GM18868 (cell line): ENCODE results near the gene RTF2.
"Not testable (repeated sequence)": the region's sequence is repeated elsewhere in the genome, so short reads cannot be mapped to it uniquely, and the experiment has no call there.

Source experiments
- ATAC-seq: cut with Tn5 transposase; IDR thresholded peaks from one replicate; pipeline ENCODE4 v1.9.1; 2021; ENCODE audit warnings: mild to moderate bottlenecking, moderate library complexity; ENCODE audit not compliant: unreplicated experiment

Gene RTF2

GRCh38 chr20:56483970-56484369, 15.5 kb downstream of the RTF2 start:
- peak; percentile 67 for ATAC-seq

- ATAC-seq: no peak
Observed at GRCh38 chr20:56487216-56487615, 18.8 kb downstream of the RTF2 start.

- no peak for ATAC-seq
Observed at GRCh38 chr20:56488566-56488965, 20.1 kb downstream of the RTF2 start.

- ATAC-seq: no peak
Observed at GRCh38 chr20:56501116-56501515, 32.7 kb downstream of the RTF2 start.

DNA sequence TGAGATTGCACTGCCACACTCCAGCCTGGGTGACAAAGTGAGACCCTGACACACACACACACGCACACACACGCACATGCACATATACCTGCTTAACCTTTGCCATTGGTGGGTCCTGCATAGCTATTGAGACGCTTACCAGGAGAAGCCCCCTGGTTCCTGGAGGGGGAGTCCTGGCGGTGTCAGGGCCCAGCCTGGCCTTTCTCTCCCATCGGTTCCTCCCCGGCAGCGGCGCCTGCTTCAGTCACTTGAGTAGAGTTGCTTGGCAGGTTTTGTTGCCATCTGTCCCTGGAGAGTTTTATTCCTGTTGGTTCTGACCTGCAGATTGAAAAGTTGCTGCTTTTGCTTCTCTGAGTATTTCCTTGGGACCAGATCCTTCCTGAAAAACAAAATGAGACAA, 35.5 kb downstream of the RTF2 start:
- ATAC-seq: no peak

DNA sequence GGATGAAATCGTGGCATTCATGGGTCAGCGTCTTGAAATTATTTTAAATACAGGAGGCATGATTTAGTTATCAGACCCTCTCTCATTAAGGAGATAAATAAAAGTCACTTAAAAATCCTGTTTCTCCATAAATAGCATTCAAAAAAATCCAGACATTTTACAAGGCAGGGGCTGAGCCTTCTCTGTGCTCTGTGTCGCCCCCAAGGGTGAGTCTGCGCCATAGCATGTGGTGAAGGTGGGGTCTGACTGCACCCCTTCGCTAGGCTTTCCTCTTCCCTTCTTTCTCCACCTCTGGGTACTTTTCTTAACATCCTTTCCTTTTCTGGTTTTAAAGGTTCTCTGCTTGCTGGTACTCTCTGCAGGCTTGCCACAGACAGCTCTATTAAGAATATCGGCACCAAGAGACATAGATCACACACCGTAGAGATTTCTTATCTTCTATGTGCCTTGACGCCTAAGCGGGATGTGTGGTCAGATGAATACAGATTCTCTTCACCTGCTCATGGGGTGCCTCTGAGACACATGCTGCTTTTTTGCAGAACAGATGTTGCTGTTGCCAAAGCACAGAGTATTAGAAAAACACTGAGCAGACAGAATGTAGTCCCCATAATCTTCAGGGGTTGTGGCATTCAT, 36.1 kb downstream of the RTF2 start:
- ATAC-seq: no peak

GRCh38 chr20:56506103-56506502, 37.7 kb downstream of the RTF2 start:
- no peak for ATAC-seq

GRCh38 chr20:56511926-56512325, 43.5 kb downstream of the RTF2 start:
- no peak for ATAC-seq

GRCh38 chr20:56513161-56514150, 45.0 kb downstream of the RTF2 start:
- no peak for ATAC-seq

DNA sequence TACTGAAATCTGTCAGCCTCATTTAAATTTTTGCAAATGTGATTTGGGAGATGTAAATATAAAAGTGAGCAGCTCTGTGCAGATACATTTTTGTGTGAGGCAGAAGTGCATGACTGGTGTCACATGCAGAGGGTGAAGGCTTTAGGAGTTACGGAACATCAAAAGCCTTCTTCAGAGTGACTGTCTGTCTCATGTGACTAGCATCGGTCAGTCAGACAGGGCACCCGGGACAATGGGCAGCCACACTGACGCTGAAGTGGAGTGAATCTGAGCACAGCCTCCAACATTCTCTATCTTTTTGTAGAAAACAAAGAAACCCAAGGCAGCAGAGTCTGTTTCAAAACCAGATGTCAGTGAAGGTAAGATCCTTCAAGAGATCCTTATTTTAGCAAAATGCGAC, 48.2 kb downstream of the RTF2 start:
- ATAC-seq: no peak

DNA sequence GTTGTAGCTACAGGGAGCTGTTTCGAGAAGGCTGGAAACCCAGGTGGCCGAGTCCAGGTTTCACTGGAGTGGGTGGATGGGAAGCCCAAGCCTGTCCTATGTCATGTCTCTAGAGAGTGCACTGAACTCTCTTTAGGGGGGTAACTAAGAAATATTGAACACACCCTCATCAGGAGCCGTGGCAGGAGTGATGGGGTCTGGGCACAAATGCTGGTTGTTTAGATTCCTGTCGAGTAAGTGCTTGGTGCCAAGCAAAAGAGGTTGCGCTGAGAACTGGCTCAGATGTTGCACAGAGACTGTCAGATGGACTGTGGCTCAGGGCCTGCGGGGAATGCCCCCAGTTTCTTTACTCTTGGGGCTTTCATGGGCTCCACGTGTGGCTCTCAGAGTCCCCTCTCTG, 48.8 kb downstream of the RTF2 start:
- ATAC-seq: no peak

DNA sequence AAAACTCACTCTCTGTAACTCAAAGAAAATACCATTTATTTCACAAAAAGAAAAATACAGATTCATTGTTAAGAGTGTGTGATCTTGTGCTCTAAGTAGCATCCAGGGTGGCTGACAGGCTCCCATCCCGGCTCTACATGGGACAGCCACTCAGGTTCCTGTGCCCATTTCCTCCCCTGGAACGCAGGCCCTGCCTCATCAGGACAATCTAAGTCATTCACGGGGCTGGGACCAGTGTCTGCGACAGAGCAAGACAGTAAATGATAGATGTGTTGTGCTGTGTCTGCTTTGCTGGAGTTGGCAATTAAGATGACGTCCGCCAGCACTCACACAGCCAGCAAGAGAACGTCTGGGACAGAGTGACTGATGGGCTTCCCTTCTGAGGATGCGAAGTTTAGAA, 49.2 kb downstream of the RTF2 start:
- no peak for ATAC-seq

GRCh38 chr20:56518126-56518525, 49.7 kb downstream of the RTF2 start:
- ATAC-seq: no peak

DNA sequence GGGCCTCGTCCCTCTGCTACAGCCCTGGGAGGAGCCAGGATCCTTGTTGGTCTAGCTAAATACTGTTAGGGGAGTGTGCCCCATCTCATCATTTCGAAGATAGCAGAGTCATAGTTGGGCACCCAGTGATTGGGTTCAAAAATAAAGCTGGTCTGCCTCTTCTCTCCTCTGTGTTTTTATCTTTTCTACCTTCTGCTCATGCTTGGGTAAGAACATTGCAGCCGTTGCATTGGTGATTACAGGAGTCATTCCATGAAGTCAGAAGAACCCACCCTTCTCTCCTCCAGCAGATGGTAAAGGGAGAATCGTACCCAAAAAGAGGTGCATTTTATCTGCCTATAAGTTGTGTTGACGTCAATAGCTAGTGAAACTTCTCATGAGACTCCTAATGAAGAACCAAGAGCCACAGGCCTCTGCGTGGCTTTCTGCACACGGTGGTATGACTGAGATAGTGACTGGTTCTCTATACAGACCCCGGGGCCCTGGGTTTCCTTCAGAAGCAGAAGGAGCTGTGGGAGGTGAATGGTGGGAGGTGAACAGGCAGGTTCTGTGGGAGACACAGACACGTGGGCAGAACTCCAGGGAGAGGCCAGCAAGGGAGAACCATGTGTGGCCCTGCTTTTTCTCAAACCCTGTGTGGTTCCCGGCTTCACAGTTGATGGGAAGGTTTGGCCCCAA, 50.4 kb downstream of the RTF2 start:
- ATAC-seq: no peak

DNA sequence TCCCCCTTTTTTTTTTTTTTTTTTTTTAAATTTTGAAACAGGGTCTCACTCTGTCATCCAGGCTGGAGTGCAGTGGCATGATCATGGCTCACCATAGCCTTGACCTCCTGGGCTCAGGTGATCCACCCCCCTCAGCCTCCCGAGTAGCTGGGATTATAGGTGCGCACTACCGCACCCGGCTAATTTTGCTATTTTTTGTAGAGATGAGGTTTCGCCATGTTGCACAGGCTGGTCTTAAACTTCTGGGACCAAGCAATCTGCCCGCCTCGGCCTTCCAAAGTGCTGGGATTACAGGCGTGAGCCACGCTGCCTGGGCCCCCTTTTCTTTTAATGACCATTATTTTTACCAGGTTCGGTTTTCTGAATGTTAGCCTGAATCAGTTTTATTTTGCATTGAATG, 51.1 kb downstream of the RTF2 start:
- ATAC-seq: no peak

- ATAC-seq: no peak
Observed at GRCh38 chr20:56520180-56520579, 51.8 kb downstream of the RTF2 start.

DNA sequence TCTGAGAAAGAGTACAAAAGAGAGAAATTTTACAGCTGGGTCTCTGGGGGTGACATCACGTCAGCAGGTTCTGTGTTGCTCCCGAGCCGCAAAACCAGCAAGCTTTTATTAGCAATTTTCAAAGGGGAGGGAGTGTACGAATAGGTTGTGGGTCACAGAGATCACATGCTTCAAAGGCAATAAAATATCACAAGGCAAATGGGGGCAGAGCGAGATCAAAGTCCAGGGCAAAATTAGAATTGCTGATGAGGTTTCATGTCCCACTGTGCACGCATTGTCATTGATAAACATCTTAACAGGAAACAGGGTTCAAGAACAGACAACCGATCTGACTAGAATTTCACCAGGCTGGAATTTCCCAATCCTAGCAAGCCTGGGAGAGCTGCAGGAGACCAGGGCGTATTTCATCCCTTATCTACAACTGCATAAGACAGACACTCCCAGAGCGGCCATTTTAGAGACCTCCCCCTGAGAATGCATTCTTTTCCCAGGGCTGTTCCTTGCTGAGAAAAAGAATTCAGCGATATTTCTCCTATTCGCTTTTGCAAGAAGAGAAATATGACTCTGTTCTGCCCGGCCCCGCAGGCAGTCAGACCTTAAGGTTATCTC, 52.4 kb downstream of the RTF2 start:
- ATAC-seq: not testable (repeated sequence)

- no peak for ATAC-seq
Observed at GRCh38 chr20:56522311-56522710, 53.9 kb downstream of the RTF2 start.

DNA sequence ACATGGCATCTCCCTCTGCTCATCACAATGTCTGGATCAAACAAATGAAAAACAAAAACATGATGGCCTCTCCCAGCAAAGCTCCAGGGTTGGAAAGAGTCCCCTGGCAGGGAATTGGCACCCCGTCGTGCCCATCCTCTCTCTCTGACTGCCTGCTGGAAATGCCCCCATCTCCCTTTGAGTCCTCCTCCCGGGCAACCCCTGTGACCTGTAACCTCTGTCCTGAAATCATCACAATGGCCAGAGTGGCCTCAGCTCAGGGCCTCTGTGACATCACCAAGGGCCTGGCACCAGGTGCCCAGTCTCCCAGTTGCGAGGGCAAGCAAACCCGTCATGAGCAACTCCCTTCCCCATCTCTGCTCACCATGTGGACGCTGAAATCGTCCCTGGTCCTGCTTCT, 56.0 kb downstream of the RTF2 start, which contains the start of gene FAM209A:
TSS of gene FAM209A (plus strand) at position 301 of the 400 bp plus-strand sequence. CDS start at position 366, 65 bp downstream.
- ATAC-seq: not testable (repeated sequence)

- ATAC-seq: no peak
Observed at GRCh38 chr20:56527521-56527920, 59.1 kb downstream of the RTF2 start.

GRCh38 chr20:56532946-56533345, 64.5 kb downstream of the RTF2 start, which contains the start of gene FAM209B:
TSS of gene FAM209B (plus strand) at chr20:56533246. CDS start at chr20:56533342, 96 bp downstream.
- not testable (repeated sequence) for ATAC-seq
